Breast epithelium (tissue), 3 donors: ENCODE measurements around the gene PDIA5.

Source experiments
- POLR2A ChIP-seq: fragments of 450-650 bp; IDR thresholded peaks from one replicate; pipeline ENCODE4 v1.6.1; 2016; ENCODE audit warnings: antibody characterized with exemption, mild to moderate bottlenecking, moderate library complexity
- POLR2AphosphoS5 ChIP-seq, 3 donors: sonication (generic); formaldehyde crosslinking; IDR thresholded peaks; one replicate each; pipeline ENCODE4 v1.6.1; 2017; ENCODE audit warnings: antibody characterized with exemption in 3 of 3
- TF ChIP-seq, protein P1 (sequence below), 3 donors: fragments of 450-650 bp; IDR thresholded peaks; one replicate each; pipeline ENCODE4 v1.5.1; 2016 to 2017; ENCODE audit warnings: antibody characterized with exemption in 3 of 3, mild to moderate bottlenecking in 3 of 3, moderate library complexity in 3 of 3

DNA sequence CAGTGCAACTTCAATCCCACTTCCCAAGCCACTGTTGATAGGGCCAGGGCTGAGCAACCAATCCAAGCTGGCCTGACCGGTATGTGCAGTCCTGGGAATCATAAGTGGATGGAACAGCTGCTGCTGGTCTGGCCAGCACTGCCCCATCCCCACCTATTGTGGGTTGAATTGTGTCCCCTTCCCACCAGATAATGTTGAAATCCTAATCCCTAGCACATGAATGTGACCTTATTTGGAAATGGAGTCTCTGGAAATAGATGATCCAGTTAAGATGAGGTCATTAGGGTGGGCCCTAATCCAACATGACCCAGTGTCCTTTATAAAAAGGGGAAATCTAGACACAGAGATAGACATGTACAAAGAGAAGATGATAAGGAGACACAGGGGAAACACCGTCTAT, 13.7 kb upstream of the PDIA5 start:
- TF ChIP-seq, protein P1, sequence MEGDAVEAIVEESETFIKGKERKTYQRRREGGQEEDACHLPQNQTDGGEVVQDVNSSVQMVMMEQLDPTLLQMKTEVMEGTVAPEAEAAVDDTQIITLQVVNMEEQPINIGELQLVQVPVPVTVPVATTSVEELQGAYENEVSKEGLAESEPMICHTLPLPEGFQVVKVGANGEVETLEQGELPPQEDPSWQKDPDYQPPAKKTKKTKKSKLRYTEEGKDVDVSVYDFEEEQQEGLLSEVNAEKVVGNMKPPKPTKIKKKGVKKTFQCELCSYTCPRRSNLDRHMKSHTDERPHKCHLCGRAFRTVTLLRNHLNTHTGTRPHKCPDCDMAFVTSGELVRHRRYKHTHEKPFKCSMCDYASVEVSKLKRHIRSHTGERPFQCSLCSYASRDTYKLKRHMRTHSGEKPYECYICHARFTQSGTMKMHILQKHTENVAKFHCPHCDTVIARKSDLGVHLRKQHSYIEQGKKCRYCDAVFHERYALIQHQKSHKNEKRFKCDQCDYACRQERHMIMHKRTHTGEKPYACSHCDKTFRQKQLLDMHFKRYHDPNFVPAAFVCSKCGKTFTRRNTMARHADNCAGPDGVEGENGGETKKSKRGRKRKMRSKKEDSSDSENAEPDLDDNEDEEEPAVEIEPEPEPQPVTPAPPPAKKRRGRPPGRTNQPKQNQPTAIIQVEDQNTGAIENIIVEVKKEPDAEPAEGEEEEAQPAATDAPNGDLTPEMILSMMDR (IDR thresholded peaks at IDR 0.05) = no peak
- TF ChIP-seq POLR2AphosphoS5 (IDR thresholded peaks at IDR 0.05) = no peak
- no peak for TF ChIP-seq POLR2A
